ENCODE data around the gene FUZ.

The FUZ gene, protein sequence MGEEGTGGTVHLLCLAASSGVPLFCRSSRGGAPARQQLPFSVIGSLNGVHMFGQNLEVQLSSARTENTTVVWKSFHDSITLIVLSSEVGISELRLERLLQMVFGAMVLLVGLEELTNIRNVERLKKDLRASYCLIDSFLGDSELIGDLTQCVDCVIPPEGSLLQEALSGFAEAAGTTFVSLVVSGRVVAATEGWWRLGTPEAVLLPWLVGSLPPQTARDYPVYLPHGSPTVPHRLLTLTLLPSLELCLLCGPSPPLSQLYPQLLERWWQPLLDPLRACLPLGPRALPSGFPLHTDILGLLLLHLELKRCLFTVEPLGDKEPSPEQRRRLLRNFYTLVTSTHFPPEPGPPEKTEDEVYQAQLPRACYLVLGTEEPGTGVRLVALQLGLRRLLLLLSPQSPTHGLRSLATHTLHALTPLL

DNA sequence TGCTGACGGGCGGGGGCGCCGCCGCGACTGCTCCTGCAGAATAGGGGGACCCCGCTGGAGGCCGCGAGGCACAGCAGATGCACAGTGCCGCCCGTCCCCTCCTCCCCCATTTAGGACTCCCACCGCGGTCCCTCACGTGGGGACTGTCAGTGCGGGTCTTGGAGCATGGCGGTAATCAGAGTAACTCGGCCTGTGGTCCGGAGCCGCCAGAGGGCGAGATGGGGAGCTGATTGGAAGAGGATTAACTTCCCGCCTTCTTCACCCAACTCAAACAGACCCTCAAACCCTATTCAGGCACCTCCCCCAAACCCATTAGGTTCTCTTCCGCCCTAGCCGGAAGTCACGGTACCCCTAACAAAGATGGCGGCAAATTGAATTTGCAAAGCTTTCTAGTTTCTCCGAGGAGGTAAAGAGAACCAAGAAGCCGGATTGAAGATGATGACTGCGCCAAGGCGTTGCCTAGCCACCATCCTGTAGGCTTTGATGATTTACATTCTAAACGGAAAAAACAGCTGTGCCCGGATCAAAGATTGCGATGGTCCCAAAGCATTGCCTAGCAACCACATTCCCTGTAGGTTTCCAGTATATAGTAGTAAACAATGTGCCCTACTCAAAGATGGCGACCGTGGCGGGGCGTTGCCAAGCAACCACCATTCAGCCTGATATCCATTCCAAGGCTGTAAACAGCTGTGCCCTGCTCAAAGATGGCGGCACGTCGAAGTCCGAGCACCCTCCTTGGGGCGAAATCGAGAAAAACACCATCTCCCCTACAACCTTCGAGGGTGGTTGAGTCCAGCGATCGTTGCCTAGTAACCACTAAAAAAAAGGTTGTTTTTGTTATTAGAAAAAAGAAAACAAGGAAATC, at the start of gene FUZ:
Gene FUZ (minus strand): TSS at position 296 of the 865 bp plus-strand sequence. CDS start 186 bp downstream, at position 110.
- DNase-seq, result peak; percentile 97

- DNase-seq, result no peak
Measured at GRCh38 chr19:49862391-49863253, 49.5 kb upstream of the FUZ start.

GRCh38 chr19:49861541-49862378, 48.7 kb upstream of the FUZ start:
- DNase-seq, result no peak

GRCh38 chr19:49861107-49861506, 48.0 kb upstream of the FUZ start:
- no peak for DNase-seq

DNA sequence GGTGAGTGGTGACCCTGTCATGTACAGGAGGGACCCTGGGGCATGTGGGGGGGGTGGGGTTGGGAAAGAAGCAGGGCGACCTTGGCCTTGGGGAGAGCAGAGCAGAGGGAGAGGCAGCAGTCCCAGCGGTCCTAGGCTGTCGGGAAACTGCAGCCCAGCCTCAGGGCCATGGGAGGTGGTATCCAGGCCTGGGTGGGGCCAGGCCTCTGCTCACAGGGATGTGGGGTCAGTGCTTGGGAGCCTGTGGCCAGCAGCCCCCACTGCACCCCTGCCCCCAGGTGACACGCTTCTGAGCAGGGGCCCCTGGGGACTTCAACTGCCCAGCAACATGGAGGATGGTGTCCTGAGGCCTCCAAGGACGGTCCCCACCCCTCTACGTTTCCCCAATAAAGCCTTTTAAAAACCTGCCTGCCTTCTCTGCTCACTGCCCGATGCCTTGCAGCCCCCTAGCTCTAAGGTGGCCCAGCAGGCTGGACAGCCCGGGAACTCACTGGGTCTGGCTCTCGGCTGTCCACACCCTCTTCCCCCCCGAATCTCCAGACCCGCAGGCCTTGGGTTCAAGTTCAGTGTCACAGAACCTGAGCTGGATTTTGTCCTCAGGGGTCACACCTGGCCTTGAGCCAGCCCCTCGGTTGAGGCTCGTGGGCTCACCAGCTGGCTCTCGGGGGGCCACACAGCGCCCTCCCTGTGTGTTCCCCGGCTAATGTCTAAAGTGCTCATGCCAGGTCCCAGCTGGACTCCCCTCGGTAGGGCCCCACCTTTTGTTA, 47.4 kb upstream of the FUZ start:
- DNase-seq, result no peak

GRCh38 chr19:49859682-49860335, 46.7 kb upstream of the FUZ start:
- DNase-seq, result no peak

GRCh38 chr19:49858088-49858985, 45.2 kb upstream of the FUZ start:
- DNase-seq, result no peak

GRCh38 chr19:49857838-49858087, 44.7 kb upstream of the FUZ start:
- no peak for DNase-seq

DNA sequence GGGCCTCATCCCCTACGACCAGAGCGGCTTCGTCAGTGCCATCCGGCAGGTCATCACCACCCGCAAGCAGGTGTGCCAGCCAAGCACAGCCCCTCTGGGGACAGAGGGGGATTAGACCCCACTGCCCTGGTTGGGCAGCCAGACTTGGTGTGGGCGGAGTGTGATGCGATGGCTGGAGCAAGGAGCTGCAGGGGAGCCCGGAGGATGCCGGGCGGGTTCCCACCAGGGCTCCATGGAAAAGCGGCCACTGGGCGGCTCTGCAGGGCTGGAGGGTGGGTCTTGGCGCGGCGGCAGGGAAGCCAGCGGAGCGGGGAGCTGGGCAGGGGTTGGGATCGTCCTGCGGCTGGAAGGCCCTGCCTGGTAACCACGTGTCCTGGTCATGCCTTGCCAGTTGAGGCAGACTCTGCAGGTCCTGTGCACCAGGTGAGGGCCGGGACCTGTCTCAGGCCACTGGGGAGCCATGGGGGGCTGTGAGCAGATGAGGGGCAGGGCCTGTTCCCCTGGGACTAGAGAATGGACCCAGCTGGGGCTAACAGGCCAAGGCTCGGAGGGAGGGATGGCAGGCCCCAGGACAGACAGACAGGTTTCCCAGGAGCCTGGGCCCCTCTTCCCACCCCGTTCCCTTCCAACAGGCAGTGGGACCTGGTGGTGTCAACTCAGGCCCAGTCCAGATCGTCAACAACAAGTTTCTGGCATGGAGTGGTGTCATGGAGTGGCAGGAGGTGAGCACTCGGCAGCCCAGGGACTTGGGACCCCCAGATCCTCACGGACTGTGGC, 44.2 kb upstream of the FUZ start:
- no peak for DNase-seq

- DNase-seq, result no peak
Measured at GRCh38 chr19:49856574-49857021, 43.5 kb upstream of the FUZ start.

GRCh38 chr19:49855676-49856573, 42.8 kb upstream of the FUZ start:
- DNase-seq, result no peak

DNA sequence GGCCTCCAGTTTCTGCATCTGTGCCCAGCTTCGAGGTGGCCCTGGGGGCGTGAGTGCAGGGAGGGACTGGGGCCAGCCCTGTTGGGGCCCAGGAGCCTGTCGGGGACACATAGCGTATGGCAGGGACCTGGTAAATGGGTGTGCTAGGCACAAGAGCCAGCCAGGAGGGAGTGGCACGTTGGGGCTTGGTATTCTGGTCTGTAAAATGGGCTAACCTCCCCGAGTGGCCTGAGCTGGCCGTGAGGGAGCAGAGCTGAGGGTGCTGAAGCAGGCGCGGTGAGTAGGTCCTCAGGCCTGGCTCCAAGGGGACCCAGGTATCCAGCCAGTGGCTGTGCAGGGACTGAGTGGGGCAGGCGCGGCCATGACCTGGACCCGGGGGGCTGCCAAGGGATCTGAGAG, 42.2 kb upstream of the FUZ start:
- DNase-seq, result no peak

- DNase-seq, result no peak
Measured at GRCh38 chr19:49854378-49855263, 41.5 kb upstream of the FUZ start.

GRCh38 chr19:49853852-49854377, 40.8 kb upstream of the FUZ start:
- DNase-seq, result no peak

- no peak for DNase-seq
Measured at GRCh38 chr19:49852631-49853126, 39.6 kb upstream of the FUZ start.

All from activated CD4-positive, alpha-beta T cell treated with anti-CD3 and anti-CD28 coated beads, Interleukin-2, amount 50 U/mL, for 16 hours (primary cell).